HG02623 (cell line): ENCODE results near the gene TMBIM1.

Experiments used
- ATAC-seq: cut with Tn5 transposase; IDR thresholded peaks from one replicate; pipeline ENCODE4 v1.9.1; 2021; ENCODE audit warnings: moderate library complexity; ENCODE audit not compliant: unreplicated experiment

Gene TMBIM1

GRCh38 chr2:218293715-218294429 is 1.6 kb upstream of the TMBIM1 start:
- no peak for ATAC-seq

GRCh38 chr2:218291318-218292047 is 820 bp downstream of the TMBIM1 start:
- no peak for ATAC-seq

GRCh38 chr2:218290316-218291261 is 1.7 kb downstream of the TMBIM1 start:
- peak; percentile 37 for ATAC-seq

GRCh38 chr2:218289639-218290315 is 2.5 kb downstream of the TMBIM1 start:
- no peak for ATAC-seq

GRCh38 chr2:218286570-218287459 is 5.5 kb downstream of the TMBIM1 start:
- peak; percentile 64 for ATAC-seq

GRCh38 chr2:218285604-218286003 is 6.7 kb downstream of the TMBIM1 start:
- no peak for ATAC-seq

- peak; percentile 33 for ATAC-seq
Measured at GRCh38 chr2:218284106-218284811, 8.0 kb downstream of the TMBIM1 start.

GRCh38 chr2:218282173-218282991 is 9.9 kb downstream of the TMBIM1 start:
- no peak for ATAC-seq

- no peak for ATAC-seq
Measured at GRCh38 chr2:218281449-218281848, 10.9 kb downstream of the TMBIM1 start.

GRCh38 chr2:218280260-218280870 is 11.9 kb downstream of the TMBIM1 start:
- no peak for ATAC-seq

GRCh38 chr2:218278531-218279360 is 13.6 kb downstream of the TMBIM1 start:
- no peak for ATAC-seq

- ATAC-seq: no peak
Measured at GRCh38 chr2:218277921-218278320, 14.4 kb downstream of the TMBIM1 start.

GRCh38 chr2:218276986-218277755 is 15.1 kb downstream of the TMBIM1 start:
- ATAC-seq: no peak

GRCh38 chr2:218275371-218276072 is 16.8 kb downstream of the TMBIM1 start:
- no peak for ATAC-seq

GRCh38 chr2:218274586-218274985 is 17.7 kb downstream of the TMBIM1 start:
- no peak for ATAC-seq

GRCh38 chr2:218273908-218274249 is 18.4 kb downstream of the TMBIM1 start:
- ATAC-seq: no peak
